GM18505 (cell line): ENCODE data around the gene STEEP1.
"Not testable (repeated sequence)": the region's sequence is repeated elsewhere in the genome, so short reads cannot be mapped to it uniquely, and the experiment has no call there.

Source experiments
- ATAC-seq: cut with Tn5 transposase; IDR thresholded peaks from one replicate; pipeline ENCODE4 v1.9.1; 2021; ENCODE audit not compliant: unreplicated experiment
- POLR2A ChIP-seq: IDR thresholded peaks from 4 replicates; pipeline ENCODE4 v1.6.1; 2011; ENCODE audit warnings: borderline replicate concordance; ENCODE audit not compliant: insufficient read depth, insufficient read length; ENCODE audit errors: extremely low read depth

STEEP1 gene

GRCh38 chrX:119507206-119507605 is 58.0 kb downstream of the STEEP1 start:
- no peak for TF ChIP-seq POLR2A
- ATAC-seq = no peak

DNA sequence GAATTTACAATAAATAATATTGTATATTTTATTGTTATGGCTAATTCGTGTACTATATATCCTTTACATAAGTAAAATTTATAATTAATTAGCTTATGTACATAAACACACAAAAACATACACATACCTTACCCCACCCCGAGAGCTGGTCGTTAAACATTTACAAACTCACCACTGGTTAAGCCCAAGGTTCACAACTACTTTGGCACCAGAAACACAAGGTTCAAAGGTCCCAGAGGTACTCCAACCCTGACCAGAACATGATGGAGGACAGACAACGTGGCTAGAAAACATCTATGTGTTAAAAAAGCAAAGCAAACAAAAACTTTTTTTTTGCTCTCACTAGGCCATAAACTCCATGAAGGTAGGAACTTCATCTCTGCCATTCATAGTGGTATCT is 59.3 kb downstream of the STEEP1 start:
- no peak for ATAC-seq
- no peak for TF ChIP-seq POLR2A

DNA sequence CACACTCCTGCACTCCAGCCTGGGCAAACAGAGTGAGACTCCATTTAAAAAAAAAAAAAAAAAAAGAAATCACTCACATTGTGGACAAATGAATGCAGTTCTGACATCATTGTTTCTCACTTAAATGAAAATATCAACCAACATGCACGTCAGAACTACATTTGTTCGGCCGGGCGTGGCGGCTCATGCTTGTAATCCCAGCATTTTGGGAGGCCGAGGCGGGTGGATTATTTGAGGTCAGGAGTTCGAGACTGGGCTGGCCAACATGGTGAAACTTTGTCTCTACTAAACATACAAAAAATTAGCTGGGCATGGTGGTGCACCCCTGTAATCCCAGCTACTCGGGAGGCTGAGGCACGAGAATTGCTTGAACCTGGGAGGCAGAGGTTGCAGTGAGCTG is 60.1 kb downstream of the STEEP1 start:
- not testable (repeated sequence) for ATAC-seq

GRCh38 chrX:119503484-119503861 is 61.7 kb downstream of the STEEP1 start:
- TF ChIP-seq POLR2A = no peak
- no peak for ATAC-seq

DNA sequence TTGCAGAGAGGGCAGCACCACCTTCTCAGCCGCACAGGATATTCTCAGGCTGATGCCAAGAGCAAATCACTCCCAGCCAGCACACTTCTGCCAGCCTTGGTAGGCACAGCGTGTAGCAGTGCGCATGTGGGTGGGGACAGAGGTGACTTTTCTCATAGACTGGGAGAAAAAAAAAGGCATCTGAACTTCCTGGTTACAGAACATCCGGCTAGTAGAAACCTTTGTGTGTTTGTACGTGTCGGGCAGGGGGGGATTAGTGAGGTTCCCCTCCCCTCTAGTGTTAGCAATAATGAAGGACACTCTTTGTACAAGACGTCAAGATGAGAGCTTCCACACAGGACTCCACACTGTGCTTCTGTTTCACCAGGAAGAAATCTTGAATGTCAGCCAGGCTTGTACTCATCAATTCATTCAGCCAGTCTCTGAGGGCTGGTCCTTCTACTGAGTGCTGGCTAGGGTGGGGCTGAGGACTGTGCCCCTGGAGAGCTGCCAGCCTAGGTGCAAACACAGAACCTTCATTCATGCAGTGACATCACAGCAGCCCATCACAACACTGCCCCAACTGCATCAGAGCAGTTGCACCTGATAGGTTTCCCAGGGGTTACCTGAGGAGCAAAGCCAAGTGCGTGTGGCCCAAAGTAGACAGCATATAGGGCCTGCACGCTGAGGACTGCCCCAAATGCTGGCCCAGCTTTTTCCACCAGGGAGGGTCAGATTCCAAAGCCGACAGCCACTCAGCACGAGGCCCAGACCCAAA is 62.3 kb downstream of the STEEP1 start:
- no peak for ATAC-seq
- TF ChIP-seq POLR2A = no peak

GRCh38 chrX:119501511-119502148 is 63.6 kb downstream of the STEEP1 start:
- no peak for ATAC-seq
- no peak for TF ChIP-seq POLR2A

GRCh38 chrX:119500061-119500800 is 65.0 kb downstream of the STEEP1 start:
- no peak for TF ChIP-seq POLR2A
- no peak for ATAC-seq

DNA sequence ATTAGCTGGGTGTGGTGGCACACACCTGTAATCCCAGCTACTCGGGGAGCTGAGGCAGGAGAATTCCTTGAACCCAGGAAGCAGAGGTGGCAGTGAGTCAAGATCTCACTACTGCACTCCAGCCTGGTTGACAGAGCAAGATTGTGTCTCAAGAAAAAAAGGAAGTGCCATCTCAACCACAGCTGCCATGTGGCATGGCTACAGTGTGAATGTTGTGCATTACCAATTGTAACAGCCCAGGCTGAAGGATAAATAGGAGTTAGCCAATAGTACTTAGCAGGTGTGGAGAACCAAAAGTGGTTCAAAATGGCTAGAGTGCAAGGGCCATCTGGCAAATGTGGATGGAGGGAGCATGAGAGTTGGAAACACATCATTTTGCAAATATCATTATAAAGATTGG is 68.0 kb downstream of the STEEP1 start:
- TF ChIP-seq POLR2A = no peak
- ATAC-seq = no peak

DNA sequence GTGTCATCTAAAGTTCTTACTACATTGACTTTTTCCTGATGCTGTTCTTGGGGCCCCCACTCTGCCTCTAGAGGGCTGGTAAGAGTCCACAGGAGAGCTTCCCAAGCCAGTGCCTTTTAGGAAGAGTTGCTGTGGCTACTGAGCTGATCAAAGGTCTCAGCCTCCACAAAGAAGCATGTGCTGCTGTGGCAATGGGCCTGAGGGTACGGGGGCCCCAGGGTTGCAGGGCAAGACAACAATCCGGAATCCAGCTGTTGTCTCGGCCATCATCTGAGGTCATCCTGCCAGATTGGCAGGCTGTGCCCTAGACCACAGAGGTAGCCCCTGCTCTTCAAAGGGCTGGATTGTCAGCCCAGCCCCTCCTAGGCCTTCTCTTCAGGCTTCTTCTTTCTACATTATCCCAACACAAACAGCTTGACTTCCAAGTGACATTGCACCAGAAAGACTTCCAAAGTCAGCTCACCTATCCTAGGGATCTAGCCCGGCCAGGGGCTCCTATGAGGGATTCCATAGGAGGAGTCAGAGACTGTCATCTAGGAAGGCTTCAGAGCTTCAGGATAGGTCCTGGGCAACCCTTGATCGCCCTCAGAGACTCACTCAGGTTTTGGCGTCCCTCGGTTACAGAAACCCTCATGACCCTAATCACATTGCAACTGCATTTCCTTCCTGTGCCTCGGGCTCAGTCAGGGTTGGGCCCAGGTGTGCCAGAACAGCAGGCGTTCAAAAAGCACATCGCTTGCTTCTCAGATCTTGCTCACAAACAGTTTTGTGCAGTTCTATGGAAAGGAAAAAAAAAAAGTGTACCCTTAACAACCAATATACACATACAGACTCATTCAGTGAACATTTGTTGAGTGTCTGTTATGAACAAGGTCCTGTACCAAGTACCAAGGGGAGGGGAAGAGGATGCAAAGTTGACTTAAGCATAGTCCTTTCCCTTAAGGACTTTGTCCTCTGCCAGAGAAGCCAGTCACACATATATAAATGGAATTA is 69.2 kb downstream of the STEEP1 start:
- no peak for TF ChIP-seq POLR2A
- no peak for ATAC-seq

DNA sequence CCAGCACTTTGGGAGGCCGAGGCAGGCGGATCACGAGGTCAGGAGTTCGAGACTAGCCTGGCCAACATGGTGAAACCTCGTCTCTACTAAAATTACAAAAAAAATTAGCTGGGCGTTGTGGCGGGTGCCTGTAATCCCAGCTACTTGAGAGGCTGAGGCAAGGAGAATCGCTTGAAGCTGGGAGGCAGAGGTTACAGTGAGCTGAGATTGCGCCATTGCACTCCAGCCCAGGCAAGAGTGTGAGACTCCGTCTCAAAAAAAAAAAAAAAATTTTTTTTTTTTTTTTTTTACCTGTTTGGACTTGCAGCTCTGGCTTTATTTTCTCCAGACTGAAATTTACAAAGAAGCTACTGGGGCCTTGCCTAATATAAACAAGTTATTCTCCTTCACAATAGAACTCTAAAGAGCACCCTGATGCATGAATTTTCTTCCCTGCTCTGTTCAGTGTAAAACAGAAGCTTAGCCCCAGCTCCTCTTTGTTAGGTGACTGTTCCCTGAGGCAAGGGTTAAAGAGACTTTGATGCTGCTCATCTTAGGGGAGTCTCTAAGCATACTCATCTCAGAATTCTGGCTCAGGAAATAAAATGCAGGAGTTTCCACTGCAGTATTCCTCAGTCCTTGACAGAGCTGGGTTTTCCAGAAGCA is 71.2 kb downstream of the STEEP1 start:
- not testable (repeated sequence) for ATAC-seq

- ATAC-seq = no peak
- no peak for TF ChIP-seq POLR2A
Observed at GRCh38 chrX:119492463-119492862, 72.7 kb downstream of the STEEP1 start.

GRCh38 chrX:119489212-119490074 is 75.8 kb downstream of the STEEP1 start:
- no peak for ATAC-seq
- no peak for TF ChIP-seq POLR2A
